GM18873 (cell line): ENCODE data around the gene MYO7B.

ENCODE experiments used
- ATAC-seq: cut with Tn5 transposase; IDR thresholded peaks from one replicate; pipeline ENCODE4 v1.9.1; 2021; ENCODE audit warnings: mild to moderate bottlenecking, moderate library complexity, moderate number of reproducible peaks; ENCODE audit not compliant: unreplicated experiment, low FRiP score

The MYO7B gene

DNA sequence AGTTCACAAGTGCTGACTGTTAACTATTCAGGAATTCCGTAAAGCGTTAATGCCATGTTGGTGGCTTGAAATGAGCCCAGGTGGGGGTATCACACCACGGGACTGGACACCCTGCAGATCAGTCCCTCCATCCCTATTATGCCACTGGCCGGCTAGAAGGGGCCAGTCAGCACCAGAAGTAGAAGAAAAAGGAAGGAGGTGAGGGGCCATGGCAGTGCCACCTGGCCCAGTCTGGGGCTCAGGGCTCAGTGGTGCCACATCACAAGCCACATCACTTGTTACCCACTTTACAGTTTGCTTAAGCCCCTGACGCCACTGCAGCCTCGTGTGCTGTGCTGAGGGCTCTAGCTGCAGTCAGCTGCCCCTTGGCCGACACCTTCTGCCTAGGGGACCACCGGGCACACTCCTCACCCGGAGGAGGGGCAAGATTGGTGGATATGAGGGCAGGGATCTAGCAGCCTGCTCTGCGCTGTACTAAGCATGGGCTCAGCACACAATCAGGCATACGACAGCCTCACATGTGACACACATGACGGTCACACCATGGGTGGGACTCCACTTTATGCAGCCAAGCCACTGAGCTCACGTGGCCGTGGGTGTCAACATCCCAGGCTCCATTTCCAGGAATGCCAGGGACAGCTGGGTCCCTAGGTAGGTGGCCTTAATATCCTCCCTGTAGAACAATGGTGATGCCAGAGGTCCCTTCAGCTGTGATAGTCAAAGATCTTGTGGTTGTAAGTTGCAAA lies 136.2 kb downstream of the MYO7B start:
- ATAC-seq = no peak

DNA sequence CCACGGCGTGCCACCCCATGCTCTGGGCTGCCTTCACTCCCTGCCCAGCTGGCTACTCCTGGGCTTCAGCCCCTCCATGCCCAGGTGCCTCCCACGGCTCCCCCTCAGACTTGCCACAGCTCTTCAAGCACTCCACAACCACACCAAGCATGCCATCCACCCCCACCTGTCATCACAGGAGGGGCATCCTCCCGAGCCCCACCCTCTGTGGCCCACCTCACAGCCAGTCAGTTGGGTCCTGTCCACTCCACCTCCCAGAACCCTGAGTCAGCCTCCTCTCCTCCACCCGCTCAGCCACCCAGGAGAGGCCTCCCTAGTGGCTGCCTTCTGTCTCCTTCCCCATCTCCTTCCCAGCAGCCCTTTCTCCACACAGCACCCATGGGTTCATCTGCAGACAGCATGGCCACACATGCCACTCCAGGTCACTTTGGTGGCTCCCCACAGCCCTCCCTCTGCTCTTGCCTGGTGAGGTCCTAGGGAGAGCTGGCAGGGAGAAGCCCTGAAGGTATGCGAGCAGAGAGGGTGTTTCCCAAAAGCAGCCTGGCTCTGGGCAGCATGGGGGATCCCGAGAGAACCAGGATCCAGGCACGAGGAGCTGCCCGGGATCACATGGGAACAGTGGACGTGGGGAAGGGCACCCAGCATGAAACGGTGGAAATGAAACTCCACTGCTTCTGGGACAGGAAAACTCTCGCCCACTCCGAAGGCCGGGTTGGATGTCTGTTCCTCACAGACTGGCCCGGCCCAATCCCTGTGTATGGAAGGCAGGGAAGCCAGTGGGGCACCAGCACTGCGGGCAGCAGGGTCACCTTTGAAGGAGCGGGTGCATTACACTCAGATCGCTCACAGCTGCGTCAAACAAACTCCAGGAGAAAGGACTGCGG lies 137.1 kb downstream of the MYO7B start:
- ATAC-seq = no peak

DNA sequence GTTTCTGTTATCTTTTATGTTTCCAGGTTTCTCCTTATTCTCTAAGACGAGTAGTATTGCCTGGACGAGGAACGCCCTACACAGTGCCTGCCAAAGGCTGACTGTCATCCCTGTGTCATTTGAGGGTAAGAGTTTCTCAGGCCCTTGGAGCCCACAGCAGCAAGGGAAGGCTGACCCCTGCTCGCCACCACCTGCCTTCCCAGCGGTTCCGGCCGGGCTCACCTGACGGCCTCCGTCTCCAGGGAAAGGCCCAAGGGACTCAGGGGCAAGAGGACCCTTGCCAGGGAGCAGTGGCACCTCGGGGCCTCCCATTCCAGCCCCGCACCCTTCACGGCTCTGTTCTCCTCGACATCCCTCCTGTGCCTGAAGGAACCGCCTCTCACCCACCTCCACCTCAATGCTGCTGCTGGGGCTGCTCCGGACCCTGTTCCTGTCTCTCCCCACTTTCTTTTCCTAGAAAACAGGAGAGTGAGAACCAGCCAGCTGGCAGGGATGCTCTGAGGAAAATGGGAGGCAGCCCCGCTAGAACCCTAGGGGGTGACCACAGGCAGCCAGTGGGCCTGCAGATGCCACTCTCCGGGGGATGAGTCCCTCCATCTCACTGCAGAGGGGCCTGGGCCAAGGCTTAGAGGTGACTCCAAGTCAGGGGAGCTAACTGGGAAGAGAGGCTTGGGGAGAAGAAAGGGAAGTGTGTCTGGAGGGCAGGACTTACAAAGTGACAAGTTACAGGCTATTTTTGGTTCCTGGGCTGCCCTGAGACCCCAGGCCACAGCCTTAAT lies 138.0 kb downstream of the MYO7B start:
- ATAC-seq = no peak

DNA sequence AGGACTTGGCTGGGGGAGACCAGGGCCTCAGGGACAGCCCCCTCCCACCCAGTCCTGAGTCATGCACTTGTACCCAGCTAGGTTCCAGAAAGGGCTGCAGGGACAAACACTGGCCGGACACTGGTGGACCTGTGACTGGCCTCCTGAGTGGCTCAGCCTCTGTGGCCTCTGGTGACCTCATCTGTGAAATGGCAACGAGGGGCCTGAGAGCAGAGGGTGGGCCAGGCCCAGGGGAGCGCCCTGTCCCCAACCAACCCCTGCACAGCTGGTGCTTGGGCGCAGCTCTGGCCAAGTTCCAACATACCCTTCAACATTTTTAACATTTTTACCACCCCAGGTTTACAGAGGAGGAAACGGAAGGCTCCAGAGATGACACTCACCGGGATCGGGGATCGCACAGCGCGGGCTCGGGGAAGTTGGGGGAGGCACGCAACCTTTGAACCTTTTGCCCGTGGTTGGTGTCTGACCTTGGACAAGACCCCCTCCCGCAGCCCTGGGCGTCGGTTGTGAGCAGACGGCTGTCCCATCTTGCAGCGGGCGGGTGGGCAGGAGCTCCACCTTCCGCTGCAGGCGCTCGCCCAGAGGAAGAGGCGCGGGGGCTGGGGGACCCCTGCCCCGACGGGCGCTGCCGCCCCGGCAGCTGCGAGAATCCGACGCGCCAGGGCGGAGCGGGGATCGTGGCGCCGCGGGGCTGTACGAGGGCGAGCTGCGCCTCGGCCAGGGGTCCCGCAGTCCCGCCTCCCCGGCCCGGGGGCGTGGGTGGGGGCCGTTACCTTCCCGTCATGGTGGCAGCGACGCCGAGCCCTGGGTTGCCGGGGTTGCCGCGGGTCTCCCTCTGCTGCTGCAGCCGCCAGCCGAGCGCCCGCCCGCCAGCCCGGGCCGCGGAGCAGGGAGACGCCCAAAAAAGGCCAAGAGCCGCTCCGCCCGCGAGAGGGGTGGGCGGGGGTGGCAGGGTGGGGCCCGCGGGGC lies 139.0 kb downstream of the MYO7B start:
- ATAC-seq = no peak

DNA sequence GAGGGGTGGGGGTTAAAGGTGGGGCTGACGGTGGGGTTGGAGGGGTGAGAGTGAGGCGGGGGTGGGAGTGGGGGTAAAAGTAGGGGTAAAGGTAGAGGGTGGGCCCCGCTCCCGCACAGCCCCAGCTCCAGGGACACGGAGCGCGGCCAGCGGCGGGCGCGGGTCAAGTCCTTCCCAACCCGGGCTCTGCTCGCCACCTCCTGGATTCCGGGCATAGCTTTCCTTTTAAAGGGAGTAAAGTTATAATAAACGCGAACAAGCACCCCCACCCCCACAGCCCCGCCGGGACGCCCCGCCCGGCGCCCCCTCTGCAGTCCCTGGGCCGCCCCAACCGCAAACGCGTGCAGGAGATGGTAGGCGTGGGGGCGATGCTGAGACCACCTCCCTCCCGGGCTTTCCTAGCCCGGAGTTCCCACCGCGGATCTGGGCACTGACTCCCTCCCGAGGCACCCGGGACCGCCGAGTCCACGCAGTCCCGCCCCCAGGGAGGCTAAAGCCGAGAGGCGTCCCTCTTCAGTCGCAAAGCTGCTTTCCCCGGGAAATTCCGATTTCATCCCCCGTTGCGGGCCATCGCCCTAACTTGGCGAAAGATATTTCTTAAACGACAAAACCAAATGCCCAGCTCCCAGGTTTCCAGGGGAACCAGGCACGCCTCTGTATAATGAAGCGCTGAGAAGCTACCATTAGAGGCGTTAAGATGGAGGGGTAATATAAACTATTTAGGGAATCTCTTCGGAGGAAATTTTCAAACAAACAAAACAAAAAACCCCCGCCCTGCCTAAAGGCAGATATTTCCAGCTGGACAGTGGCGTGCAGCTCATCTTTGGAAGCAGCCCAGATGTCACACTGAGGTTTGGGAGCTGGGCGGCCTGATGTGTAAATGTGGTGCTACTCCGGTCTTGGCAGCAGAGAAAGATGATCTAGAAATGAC lies 140.1 kb downstream of the MYO7B start, which contains the start of gene LIMS2:
Gene LIMS2 (minus strand): TSS at position 200 of the 931 bp plus-strand sequence. CDS start 506 bp downstream, outside the sequence.
- no peak for ATAC-seq

DNA sequence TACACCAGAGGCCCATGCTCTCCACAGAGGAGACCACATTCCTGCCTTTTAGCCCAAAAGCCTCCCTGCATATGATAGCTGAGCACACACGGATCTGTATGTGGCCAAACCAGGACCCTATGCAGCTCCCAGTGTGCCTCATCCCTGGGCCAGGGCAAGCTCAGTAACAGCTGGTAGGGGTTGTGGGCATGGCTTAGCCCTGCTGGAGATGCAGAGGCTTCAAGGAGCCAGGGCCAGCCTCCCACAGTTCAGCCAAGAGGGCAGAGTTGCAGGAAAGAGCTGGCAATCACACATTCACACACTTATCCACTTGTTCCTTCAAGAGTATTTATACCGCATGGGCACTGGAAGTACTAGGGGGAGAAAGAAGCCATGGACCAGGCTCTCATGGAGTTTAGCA lies 141.4 kb downstream of the MYO7B start:
- no peak for ATAC-seq

DNA sequence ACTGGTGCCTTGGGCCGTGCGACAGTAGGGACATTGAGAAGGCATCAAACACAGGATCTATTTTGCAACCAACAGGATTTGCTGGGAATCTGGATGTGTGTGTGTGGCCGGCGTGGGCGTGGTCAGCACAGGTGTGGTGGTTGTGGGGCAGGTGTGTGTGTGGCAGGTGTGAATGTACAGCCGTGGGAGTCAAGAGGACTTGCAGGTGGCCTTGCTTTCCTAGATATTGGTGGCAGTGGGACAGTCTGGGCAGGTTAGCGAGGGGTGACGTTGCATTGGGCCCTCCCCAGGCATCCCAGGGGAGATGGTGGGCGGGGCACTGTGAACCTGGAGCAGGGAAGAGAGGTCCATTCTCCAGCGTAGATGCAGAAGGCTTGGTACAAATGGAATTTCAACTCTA lies 143.0 kb downstream of the MYO7B start:
- no peak for ATAC-seq

DNA sequence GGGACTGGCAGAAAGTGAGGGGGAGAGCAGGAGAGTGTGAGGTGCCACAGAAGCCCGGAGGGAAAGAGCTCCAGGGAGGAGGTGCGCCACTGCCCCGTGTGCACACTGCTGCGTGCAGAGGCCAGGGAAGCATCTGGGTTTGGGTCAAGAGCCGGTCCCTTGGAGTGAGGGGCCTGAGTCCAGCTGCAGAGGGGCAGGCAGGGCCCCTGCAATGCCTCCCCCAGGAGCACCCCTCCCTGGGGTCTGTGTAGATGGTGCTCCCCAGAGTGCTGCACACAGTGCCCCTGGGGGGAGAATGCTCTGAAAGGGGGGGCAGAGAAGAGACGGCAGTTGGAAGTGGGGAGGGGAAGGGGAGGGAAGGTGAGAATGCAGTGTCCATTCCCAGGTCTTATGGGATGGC lies 143.5 kb downstream of the MYO7B start:
- no peak for ATAC-seq

DNA sequence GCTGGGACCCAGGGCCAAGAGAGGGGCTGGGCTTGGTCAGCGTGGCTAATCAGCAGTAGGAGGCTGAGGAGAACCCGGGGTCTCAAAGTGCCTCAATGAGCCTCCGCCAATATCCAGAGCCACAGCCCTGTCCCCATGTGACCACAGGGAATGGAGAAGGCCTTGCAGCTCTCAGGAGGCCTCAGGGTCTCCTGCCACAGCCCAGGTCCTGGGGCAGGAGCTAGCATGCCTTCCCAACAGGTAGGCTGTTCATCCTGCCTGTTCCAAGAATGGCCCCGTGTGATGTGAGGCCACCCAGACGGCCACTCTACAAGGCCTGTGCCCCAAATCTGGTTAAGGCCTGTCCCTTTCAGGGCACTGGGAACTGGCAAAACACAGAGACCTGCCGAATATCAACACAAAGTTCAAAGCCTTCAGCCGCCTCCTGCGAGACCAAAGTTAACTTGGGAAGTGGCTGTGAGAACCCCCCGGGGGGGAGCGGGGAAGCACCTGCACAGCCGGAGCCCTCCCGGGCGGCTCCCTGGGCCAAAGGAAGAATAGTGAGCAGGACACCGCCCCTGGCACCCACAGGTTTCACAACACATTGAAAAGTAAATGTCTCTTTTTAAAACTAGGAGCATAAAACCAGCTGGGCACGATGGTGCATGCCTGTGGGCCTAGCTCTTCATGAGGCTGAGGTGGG lies 144.3 kb downstream of the MYO7B start:
- no peak for ATAC-seq

DNA sequence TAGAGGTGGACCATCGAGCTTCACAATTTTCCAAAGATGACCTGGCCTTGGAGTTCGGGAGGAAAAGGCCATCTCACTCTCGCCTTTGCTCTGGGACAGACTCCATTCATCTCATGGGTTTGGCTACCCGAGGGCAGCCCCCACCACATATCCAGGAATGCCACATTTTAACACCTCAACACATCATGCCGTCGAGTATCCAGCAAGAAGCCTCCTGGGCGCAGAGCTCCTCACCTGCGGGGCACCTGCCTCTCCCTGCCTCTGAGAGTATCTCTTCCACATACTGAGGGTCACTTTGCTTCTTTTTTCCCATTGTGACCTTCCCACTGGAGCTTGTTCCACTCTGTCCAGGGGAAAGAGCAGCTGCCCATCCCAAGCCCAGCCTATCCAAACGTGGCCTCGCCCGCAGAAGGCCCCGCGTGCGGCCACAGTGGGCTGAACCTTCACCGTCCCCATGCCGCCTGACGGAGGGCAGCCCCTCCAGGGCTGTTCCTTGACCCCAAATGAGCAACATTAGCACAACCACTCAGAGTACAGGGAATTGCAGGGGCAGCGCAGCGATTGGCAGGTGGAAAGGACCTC lies 145.3 kb downstream of the MYO7B start:
- ATAC-seq = no peak

DNA sequence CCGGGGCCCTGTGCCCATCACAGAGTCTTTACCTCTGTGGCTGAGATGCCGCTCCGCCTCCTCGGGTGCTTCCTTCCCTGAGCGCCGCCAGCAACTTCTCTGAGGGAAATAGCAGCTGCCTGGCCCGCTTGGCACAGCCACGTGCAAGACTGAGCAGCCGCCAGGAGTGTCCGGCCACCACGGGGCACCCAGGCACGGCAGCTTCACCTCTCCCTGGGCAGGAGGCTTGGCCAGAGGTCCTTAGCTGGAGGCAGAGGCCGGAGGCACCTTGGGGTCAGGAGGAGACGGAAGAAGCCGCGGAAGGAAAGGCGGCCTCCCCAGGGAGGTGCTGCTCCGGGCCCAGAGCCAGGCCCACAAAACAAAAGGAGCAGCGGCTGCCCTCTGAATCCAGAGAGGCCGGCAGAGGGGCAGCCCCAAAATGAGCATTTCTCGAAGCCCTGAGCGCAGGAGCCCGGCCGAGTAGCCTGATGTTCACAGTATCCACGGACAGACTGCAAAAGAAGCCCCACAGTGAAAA lies 145.9 kb downstream of the MYO7B start:
- no peak for ATAC-seq

DNA sequence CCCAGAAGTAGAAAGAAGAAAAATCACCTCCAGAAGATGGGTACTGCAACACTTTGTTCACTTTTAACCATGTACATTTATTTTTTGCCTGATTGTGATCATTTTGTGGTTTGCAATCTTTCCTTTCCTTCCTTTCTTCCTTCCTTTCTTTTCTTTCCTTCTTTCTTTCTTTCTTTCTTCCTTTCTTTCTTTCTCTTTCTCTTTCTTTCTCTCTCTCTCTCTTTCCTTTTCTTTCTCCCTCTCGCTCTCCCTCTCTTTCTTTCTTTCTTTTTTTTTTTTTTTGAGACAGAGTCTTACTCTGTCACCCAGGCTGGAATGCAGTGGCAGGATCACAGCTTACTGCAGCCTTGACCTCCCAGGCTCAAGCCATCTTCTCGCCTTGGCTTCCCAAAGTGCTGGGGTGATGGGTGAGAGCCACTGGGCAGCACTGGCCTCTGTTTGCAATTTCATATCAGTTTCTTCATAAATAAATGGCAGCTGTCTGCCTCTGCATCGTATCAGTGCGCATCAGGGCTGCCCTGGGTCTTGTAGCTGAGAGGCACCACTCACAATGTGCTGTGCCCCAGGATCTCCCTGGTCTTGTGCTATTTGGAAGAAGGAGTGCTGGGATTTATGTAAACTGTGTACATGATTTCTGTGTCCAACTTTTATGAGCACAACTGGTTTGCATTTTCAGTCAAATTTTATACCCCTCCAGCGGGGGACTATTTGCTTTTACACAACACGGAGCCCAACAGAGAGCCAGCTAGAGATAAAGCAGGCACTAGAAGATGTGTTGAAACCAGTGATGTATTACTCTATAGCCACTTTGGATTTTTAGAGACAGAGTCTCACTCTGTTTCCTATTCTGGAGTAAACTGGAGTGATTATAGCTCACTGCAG lies 146.7 kb downstream of the MYO7B start:
- ATAC-seq = no peak

DNA sequence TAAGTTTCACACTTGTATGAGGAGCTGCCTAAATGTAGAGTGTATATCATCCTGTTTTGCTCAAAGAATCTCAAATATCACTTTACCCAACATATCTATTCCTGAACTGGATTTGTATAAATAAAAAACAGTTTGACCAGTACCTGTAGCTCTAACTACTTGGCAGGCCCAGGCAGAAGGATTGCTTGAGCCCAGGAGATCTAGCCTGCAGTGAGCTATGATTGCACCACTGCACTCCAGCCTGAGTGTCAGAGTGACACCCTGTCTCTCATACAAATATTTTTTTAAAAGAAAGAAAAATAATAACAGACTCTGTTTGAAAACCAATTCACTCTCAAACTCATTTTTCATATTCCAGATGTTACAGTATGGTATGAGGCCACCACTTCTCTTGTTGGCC lies 147.6 kb downstream of the MYO7B start:
- no peak for ATAC-seq

DNA sequence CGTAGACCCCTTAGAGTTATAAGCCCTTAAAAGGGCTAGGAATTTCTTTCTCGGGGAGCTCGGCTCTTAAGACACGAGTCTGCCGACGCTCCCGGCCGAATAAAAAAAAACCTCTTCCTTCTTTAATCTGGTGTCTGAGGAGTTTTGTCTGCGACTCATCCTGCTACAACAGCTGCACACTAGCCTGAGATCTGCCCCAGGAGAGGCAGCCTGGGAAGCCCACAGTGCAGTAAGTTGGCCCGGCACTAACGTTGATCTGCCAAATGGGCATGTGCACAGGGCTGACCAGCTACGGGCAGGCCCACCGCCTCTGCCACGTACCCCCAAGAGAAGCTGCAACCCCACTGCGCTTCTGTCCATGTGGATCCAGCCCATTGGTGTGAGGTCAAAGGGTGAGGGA lies 148.3 kb downstream of the MYO7B start:
- no peak for ATAC-seq

DNA sequence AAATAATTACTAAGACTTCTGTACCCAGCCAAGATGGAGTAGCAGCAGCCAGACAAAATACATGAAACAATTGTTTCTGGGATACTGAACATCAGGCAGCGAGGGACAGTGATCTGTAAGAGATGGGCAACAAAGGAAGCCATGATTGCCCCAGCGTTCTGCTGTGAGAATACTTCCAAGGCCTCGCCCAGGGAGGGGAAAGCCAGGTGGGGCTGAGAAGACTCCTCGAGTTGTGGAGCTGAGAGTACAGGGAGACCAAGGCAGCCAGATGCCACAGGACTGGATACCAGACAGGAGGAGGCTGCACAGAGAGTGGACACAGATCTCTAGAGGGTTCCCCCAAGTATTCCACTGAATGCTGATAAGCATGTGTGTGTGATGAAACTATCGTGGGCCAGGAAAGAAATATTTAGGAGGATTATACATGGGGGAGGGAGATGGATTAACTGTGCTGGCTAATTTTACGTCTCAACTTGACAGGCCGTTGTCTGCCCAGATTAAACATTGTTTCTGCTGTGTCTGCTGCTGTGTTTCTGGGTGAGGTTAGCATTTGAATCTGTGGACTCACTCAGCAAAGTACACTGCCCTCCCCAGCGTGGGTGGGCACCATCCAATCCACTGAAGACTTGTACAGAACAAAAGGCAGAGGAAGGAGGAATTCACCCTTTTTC lies 150.1 kb downstream of the MYO7B start:
- ATAC-seq = no peak
